ENCODE measurements around the gene SPRR1A.

- no peak for TF ChIP-seq EZH2 (IDR thresholded peaks at IDR 0.05)
- TF ChIP-seq CTCF (IDR thresholded peaks at IDR 0.05), result no peak
Measured at GRCh38 chr1:152996633-152997400, 12.9 kb downstream of the SPRR1A start.

Data from neural progenitor cell (in vitro differentiated cells).